ENCODE results near the gene SMPD1. TPM values are rescaled to one million over a fixed set of nuclear protein-coding genes. Genes with fewer than 3 reads are reported as not detected.

Gene SMPD1
- total RNA-seq (76.0 TPM), polyA plus RNA-seq (ENCODE audit: insufficient read depth, low read depth, low replicate concordance) (155 TPM)
- long read RNA-seq, donor 1, partial matches to known transcripts: 0 of 1 reads
- long read RNA-seq, donor 1, other reads (novel, unspliced or antisense): 0 of 1 reads
- long read RNA-seq, donor 2, transcript SMPD1-201 (6 exons, 2,452 nt): major isoform, 11 of 13 reads
- long read RNA-seq, donor 2, partial matches to known transcripts: 0 of 13 reads
- long read RNA-seq, donor 2, other reads (novel, unspliced or antisense): 0 of 13 reads
- long read RNA-seq, donor 3, transcript SMPD1-201 (6 exons, 2,452 nt): major isoform, 10 of 12 reads
- long read RNA-seq, donor 3, partial matches to known transcripts: 0 of 12 reads
- long read RNA-seq, donor 3, other reads (novel, unspliced or antisense): 0 of 12 reads
- long read RNA-seq, donor 4, partial matches to known transcripts: 0 of 5 reads
- long read RNA-seq, donor 4, other reads (novel, unspliced or antisense): 0 of 5 reads
- long read RNA-seq, donor 5: 0 reads
- long read RNA-seq, donor 6, partial matches to known transcripts: 0 of 3 reads
- long read RNA-seq, donor 6, other reads (novel, unspliced or antisense): 0 of 3 reads
- long read RNA-seq, donor 7, transcript SMPD1-201 (6 exons, 2,452 nt): major isoform, 8 of 37 reads
- long read RNA-seq, donor 7, partial matches to known transcripts: 8 of 37 reads
- long read RNA-seq, donor 7, other reads (novel, unspliced or antisense): 20 of 37 reads
- long read RNA-seq, donor 8, partial matches to known transcripts: 6 of 10 reads
- long read RNA-seq, donor 8, other reads (novel, unspliced or antisense): 0 of 10 reads
- long read RNA-seq, donor 9, partial matches to known transcripts: 0 of 3 reads
- long read RNA-seq, donor 9, other reads (novel, unspliced or antisense): 0 of 3 reads
- long read RNA-seq, donor 10, partial matches to known transcripts: 0 of 4 reads
- long read RNA-seq, donor 10, other reads (novel, unspliced or antisense): 0 of 4 reads

GRCh38 chr11:6389905-6390717 lies at the start of gene SMPD1:
TSS of gene SMPD1 (plus strand) at chr11:6390474. CDS start at chr11:6390599, 125 bp downstream.
- Histone ChIP-seq H3K36me3 (ENCODE audit: control insufficient read depth in 2 of 3, insufficient read depth in 3 of 3, low read length in 3 of 3) (no peaks in the 10 kb centered on the region), H3K9ac (ENCODE audit: low read length in 3 of 3) (peak within 1 kb of the TSS; percentile 41 to 95 (median 69)), H3K9me3 (ENCODE audit: control insufficient read depth in 2 of 3, insufficient read depth in 1 of 3, low read length in 3 of 3) (no peaks in the 10 kb centered on the region), H3K27ac (ENCODE audit: low read depth in 2 of 2, low read length in 2 of 2) (peak within 1 kb of the TSS; percentile 81 to 94), H3K27me3 (ENCODE audit: control insufficient read depth, insufficient read depth, low read length) (no peaks in the 10 kb centered on the region), H3K4me3 (ENCODE audit: low read length in 3 of 3) (peak within 1 kb of the TSS; percentile 66 to 94 (median 82)), H3K4me1 (ENCODE audit: control insufficient read depth in 2 of 3, insufficient read depth in 2 of 3, low read depth in 1 of 3, low read length in 3 of 3) (peaks cover 6 to 11% (median 8%) of the 10 kb centered on the region in 3 donors)
- intact Hi-C loops (cut with DNase I): loop anchor here (10.0 kb wide), 1 partner anchor 115 kb away; no protein-coding TSS in a partner anchor
- DNase-seq (peak; percentile 91 to 98 (median 94)), FAIRE-seq (no peak)
- TF ChIP-seq CTCF (IDR thresholded peaks at IDR 0.05; ENCODE audit: borderline replicate concordance, extremely low read depth, insufficient read depth): no peak

GRCh38 chr11:6345366-6345765 lies 44.9 kb upstream of the SMPD1 start:
- intact Hi-C loops (cut with DNase I): no loop called here
- Histone ChIP-seq H3K9me3 (ENCODE audit: control insufficient read depth in 2 of 3, insufficient read depth in 1 of 3, low read length in 3 of 3) (no peaks in the 10 kb centered on the region), H3K4me3 (ENCODE audit: low read length in 3 of 3) (no peak overlapping the region), H3K27ac (ENCODE audit: low read depth in 2 of 2, low read length in 2 of 2) (no peak overlapping the region), H3K9ac (ENCODE audit: low read length in 3 of 3) (no peak overlapping the region), H3K4me1 (ENCODE audit: control insufficient read depth in 2 of 3, insufficient read depth in 2 of 3, low read depth in 1 of 3, low read length in 3 of 3) (no peaks in the 10 kb centered on the region), H3K36me3 (ENCODE audit: control insufficient read depth in 2 of 3, insufficient read depth in 3 of 3, low read length in 3 of 3) (no peaks in the 10 kb centered on the region), H3K27me3 (ENCODE audit: control insufficient read depth, insufficient read depth, low read length) (no peaks in the 10 kb centered on the region)
- FAIRE-seq: no peak
- no peak for TF ChIP-seq CTCF (IDR thresholded peaks at IDR 0.05; ENCODE audit: borderline replicate concordance, extremely low read depth, insufficient read depth)
- DNase-seq: no peak

- no peak for TF ChIP-seq CTCF (IDR thresholded peaks at IDR 0.05; ENCODE audit: borderline replicate concordance, extremely low read depth, insufficient read depth)
- no peaks in the 10 kb centered on the region for H3K27me3 ChIP-seq (ENCODE audit: control insufficient read depth, insufficient read depth, low read length)
- H3K4me3 ChIP-seq (ENCODE audit: low read length in 3 of 3): no peak overlapping the region
- H3K9ac ChIP-seq (ENCODE audit: low read length in 3 of 3): no peak overlapping the region
- H3K9me3 ChIP-seq (ENCODE audit: control insufficient read depth in 2 of 3, insufficient read depth in 1 of 3, low read length in 3 of 3): no peaks in the 10 kb centered on the region
- peaks cover 0 to 4% (median 0%) of the 10 kb centered on the region in 3 donors for H3K4me1 ChIP-seq (ENCODE audit: control insufficient read depth in 2 of 3, insufficient read depth in 2 of 3, low read depth in 1 of 3, low read length in 3 of 3)
- intact Hi-C loops (cut with DNase I): loop anchor here (10.0 kb wide), 1 partner anchor 95 kb away; the partner anchor contains the start of gene CCKBR
- no peak for FAIRE-seq
- no peak overlapping the region for H3K27ac ChIP-seq (ENCODE audit: low read depth in 2 of 2, low read length in 2 of 2)
- H3K36me3 ChIP-seq (ENCODE audit: control insufficient read depth in 2 of 3, insufficient read depth in 3 of 3, low read length in 3 of 3): no peaks in the 10 kb centered on the region
- DNase-seq: no peak
Observed at GRCh38 chr11:6350043-6350442, 40.2 kb upstream of the SMPD1 start.
